ENCODE measurements around the gene FAM124A.

FAM124A gene

DNA sequence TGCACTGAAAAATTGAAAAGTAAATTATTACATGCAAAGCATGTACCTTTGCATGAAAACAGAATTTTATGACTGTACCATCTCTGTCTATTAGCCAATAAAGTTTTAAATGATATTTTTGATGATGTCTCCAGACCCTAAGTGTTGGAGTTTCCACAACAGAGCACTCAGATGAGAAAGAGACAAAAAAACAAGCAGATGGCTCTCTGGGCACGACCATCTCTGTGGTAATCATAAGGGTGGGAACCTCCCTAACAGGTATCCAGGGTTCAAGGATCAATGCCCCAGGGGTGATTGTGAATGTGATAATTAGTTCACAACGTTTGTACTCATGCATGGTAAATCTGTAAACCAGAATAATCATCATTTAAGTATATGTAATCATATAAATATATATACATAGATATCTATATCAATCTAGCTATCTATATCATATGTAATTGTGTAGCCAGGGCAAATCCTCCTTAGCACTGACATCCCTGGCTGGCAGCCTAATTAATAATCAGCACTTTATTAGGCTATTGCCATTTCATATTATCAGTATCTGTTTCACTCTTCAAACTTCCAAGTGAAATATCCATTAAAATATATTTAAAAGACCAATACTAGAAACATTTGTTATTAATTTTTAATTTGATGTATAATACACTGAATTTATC, 41.2 kb upstream of the FAM124A start:
- DNase-seq (ENCODE audit: low spot score) = no peak
- TF ChIP-seq, protein P1, sequence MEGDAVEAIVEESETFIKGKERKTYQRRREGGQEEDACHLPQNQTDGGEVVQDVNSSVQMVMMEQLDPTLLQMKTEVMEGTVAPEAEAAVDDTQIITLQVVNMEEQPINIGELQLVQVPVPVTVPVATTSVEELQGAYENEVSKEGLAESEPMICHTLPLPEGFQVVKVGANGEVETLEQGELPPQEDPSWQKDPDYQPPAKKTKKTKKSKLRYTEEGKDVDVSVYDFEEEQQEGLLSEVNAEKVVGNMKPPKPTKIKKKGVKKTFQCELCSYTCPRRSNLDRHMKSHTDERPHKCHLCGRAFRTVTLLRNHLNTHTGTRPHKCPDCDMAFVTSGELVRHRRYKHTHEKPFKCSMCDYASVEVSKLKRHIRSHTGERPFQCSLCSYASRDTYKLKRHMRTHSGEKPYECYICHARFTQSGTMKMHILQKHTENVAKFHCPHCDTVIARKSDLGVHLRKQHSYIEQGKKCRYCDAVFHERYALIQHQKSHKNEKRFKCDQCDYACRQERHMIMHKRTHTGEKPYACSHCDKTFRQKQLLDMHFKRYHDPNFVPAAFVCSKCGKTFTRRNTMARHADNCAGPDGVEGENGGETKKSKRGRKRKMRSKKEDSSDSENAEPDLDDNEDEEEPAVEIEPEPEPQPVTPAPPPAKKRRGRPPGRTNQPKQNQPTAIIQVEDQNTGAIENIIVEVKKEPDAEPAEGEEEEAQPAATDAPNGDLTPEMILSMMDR (IDR thresholded peaks at IDR 0.05) = no peak
- no peak overlapping the region for H3K4me3 ChIP-seq
- no peak overlapping the region for H3K27ac ChIP-seq

GRCh38 chr13:51181786-51182383, 40.3 kb upstream of the FAM124A start:
- Histone ChIP-seq H3K4me3 (no peak overlapping the region), H3K27ac (no peak overlapping the region)
- TF ChIP-seq, protein P1 (IDR thresholded peaks at IDR 0.05) = no peak
- no peak for DNase-seq (ENCODE audit: low spot score)

GRCh38 chr13:51191743-51192142, 30.5 kb upstream of the FAM124A start:
- no peak for DNase-seq (ENCODE audit: low spot score)
- H3K4me3 ChIP-seq = no peak overlapping the region
- TF ChIP-seq, protein P1 (IDR thresholded peaks at IDR 0.05) = no peak
- H3K27ac ChIP-seq = no peak overlapping the region

DNA sequence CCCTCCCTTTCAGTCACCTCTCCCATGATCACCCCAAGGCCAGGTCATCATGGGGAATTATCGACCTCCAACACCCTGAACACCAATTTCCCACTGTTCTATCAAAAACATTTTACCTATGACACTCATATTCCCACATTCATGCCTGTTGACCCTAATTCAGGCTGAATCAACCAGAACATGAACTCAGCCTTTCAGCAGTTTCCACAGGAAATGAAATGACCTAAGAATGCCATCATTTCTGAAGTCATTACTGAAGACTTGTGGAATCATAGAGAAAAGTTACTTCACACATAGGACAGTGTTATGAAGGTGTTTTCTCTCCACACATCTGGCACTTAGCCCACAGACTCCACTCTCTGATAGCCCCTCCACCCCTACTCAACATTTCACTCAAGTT, 29.9 kb upstream of the FAM124A start:
- H3K4me3 ChIP-seq = no peak overlapping the region
- H3K27ac ChIP-seq = no peak overlapping the region
- DNase-seq (ENCODE audit: low spot score) = no peak
- TF ChIP-seq, protein P1 (IDR thresholded peaks at IDR 0.05) = no peak

- no peak for DNase-seq (ENCODE audit: low spot score)
- TF ChIP-seq, protein P1 (IDR thresholded peaks at IDR 0.05) = no peak
- H3K4me3 ChIP-seq = no peak overlapping the region
- H3K27ac ChIP-seq = no peak overlapping the region
These were observed 28.8 kb upstream of the FAM124A start for GRCh38 chr13:51193387-51193786.

DNA sequence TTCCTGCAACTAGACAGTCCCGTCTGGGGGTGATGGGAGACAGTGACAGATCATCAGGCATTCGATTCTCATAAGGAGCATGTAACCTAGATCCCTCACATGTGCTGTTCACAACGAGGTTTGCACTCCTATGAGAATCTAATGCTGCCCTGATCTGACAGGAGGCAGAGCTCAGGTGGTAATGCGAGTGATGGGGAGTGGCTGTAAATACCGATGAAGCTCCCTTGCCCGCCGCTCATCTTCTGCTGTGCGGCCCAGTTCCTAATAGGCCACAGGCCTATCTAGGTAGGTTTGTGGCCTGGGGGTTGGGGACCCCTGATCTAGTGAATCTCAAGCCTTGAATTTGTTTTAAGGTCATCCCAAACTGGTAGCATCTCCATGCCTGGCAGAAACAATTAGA, 27.3 kb upstream of the FAM124A start:
- TF ChIP-seq, protein P1 (IDR thresholded peaks at IDR 0.05) = no peak
- Histone ChIP-seq H3K27ac (no peak overlapping the region), H3K4me3 (no peak overlapping the region)
- no peak for DNase-seq (ENCODE audit: low spot score)

DNA sequence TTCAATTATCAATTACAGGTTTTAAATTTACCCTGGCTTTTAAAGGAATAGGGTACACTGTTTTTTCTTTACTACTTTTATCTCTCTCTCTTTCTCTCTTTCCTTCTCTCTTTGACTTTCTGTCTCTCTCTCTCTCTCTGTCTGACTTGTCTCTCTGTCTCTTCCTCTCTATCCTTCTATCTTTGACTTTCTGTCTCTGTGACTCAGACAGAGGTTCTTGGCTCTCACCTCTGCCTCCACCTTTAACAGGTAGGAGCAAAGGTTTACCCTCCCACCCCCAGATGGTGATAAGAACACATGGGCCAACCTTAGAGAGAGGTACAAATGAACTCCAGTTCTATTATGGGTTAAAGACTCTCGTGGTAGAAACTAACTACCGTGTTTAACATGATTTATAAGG, 20.3 kb upstream of the FAM124A start:
- no peak overlapping the region for H3K4me3 ChIP-seq
- H3K27ac ChIP-seq = no peak overlapping the region
- no peak for DNase-seq (ENCODE audit: low spot score)
- TF ChIP-seq, protein P1 (IDR thresholded peaks at IDR 0.05) = no peak

All from coronary artery (tissue), 2 donors.